Muscle layer of colon (tissue), 2 donors: ENCODE data around the gene NEURL3.

Experiments used
- H3K27ac ChIP-seq: one replicate; pipeline ENCODE4 v1.7.0; 2013; ENCODE audit warnings: low read depth, mild to moderate bottlenecking, low read length, moderate library complexity
- H3K27me3 ChIP-seq, 2 donors: one replicate each; pipeline ENCODE4 v1.7.0; 2013; ENCODE audit warnings: low read length in 2 of 2, mild to moderate bottlenecking in 2 of 2; ENCODE audit not compliant: insufficient read depth in 2 of 2, control insufficient read depth in 1 of 2
- H3K36me3 ChIP-seq: one replicate; pipeline ENCODE4 v1.7.0; 2013; ENCODE audit warnings: mild to moderate bottlenecking, low read length; ENCODE audit not compliant: insufficient read depth
- H3K4me1 ChIP-seq: one replicate; pipeline ENCODE4 v1.7.0; 2013; ENCODE audit warnings: mild to moderate bottlenecking, low read length; ENCODE audit not compliant: insufficient read depth
- H3K4me3 ChIP-seq, 2 donors: one replicate each; pipeline ENCODE4 v1.7.0; 2013; ENCODE audit warnings: low read length in 2 of 2, low read depth in 1 of 2, mild to moderate bottlenecking in 1 of 2, moderate library complexity in 1 of 2
- H3K9ac ChIP-seq: one replicate; pipeline ENCODE4 v1.7.0; 2013; ENCODE audit warnings: low read length
- H3K9me3 ChIP-seq: one replicate; pipeline ENCODE4 v1.7.0; 2013; ENCODE audit warnings: mild to moderate bottlenecking, low read length
- donor health status: abdominal sarcoma.
- donor health status: Adenocarcinoma of cecum.

Gene NEURL3

GRCh38 chr2:96548558-96549465 lies 43.7 kb upstream of the NEURL3 start:
- Histone ChIP-seq H3K9ac (no peak overlapping the region), H3K36me3 (peaks cover 23% of the 10 kb centered on the region), H3K9me3 (no peaks in the 10 kb centered on the region), H3K27ac (no peak overlapping the region), H3K4me3 (no peak overlapping the region), H3K27me3 (no peaks in the 10 kb centered on the region), H3K4me1 (no peaks in the 10 kb centered on the region)

- Histone ChIP-seq H3K27me3 (no peaks in the 10 kb centered on the region), H3K36me3 (peaks cover 23% of the 10 kb centered on the region), H3K9me3 (no peaks in the 10 kb centered on the region), H3K9ac (no peak overlapping the region), H3K27ac (no peak overlapping the region), H3K4me3 (no peak overlapping the region), H3K4me1 (no peaks in the 10 kb centered on the region)
These were observed 42.6 kb upstream of the NEURL3 start for GRCh38 chr2:96547731-96548171.

- Histone ChIP-seq H3K36me3 (peaks cover 23% of the 10 kb centered on the region), H3K27ac (no peak overlapping the region), H3K4me3 (no peak overlapping the region), H3K4me1 (no peaks in the 10 kb centered on the region), H3K27me3 (no peaks in the 10 kb centered on the region), H3K9ac (no peak overlapping the region), H3K9me3 (no peaks in the 10 kb centered on the region)
These were observed 42.1 kb upstream of the NEURL3 start for GRCh38 chr2:96547203-96547641.

GRCh38 chr2:96546797-96547196 lies 41.6 kb upstream of the NEURL3 start:
- H3K27me3 ChIP-seq: no peaks in the 10 kb centered on the region
- H3K9me3 ChIP-seq: no peaks in the 10 kb centered on the region
- H3K4me1 ChIP-seq: no peaks in the 10 kb centered on the region
- H3K4me3 ChIP-seq: no peak overlapping the region
- no peak overlapping the region for H3K9ac ChIP-seq
- H3K27ac ChIP-seq: no peak overlapping the region
- H3K36me3 ChIP-seq: peaks cover 23% of the 10 kb centered on the region

- Histone ChIP-seq H3K9me3 (no peaks in the 10 kb centered on the region), H3K4me1 (no peaks in the 10 kb centered on the region), H3K27me3 (no peaks in the 10 kb centered on the region), H3K27ac (no peak overlapping the region), H3K4me3 (no peak overlapping the region), H3K36me3 (peaks cover 22% of the 10 kb centered on the region), H3K9ac (no peak overlapping the region)
These were observed 41.2 kb upstream of the NEURL3 start for GRCh38 chr2:96546321-96546720.

- H3K27me3 ChIP-seq: no peaks in the 10 kb centered on the region
- H3K9me3 ChIP-seq: no peaks in the 10 kb centered on the region
- no peak overlapping the region for H3K4me3 ChIP-seq
- H3K36me3 ChIP-seq: peaks cover 1% of the 10 kb centered on the region
- H3K27ac ChIP-seq: no peak overlapping the region
- peaks cover 18% of the 10 kb centered on the region for H3K4me1 ChIP-seq
- no peak overlapping the region for H3K9ac ChIP-seq
These were observed 37.3 kb upstream of the NEURL3 start for GRCh38 chr2:96542357-96542977.

- no peak overlapping the region for H3K4me3 ChIP-seq
- no peaks in the 10 kb centered on the region for H3K36me3 ChIP-seq
- H3K9me3 ChIP-seq: no peaks in the 10 kb centered on the region
- H3K4me1 ChIP-seq: peaks cover 18% of the 10 kb centered on the region
- H3K9ac ChIP-seq: no peak overlapping the region
- no peak overlapping the region for H3K27ac ChIP-seq
- H3K27me3 ChIP-seq: no peaks in the 10 kb centered on the region
These were observed 36.4 kb upstream of the NEURL3 start for GRCh38 chr2:96541398-96542152.

- Histone ChIP-seq H3K36me3 (no peaks in the 10 kb centered on the region), H3K4me3 (no peak overlapping the region), H3K4me1 (peaks cover 20% of the 10 kb centered on the region), H3K9ac (no peak overlapping the region), H3K27me3 (no peaks in the 10 kb centered on the region), H3K27ac (no peak overlapping the region), H3K9me3 (no peaks in the 10 kb centered on the region)
These were observed 35.0 kb upstream of the NEURL3 start for GRCh38 chr2:96540136-96540535.

- peak overlapping the region in 1 of 2 donors; percentile 64 for H3K4me3 ChIP-seq
These were observed 34.2 kb upstream of the NEURL3 start for GRCh38 chr2:96539215-96539920.

GRCh38 chr2:96538487-96539214 lies 33.5 kb upstream of the NEURL3 start:
- Histone ChIP-seq H3K9me3 (no peaks in the 10 kb centered on the region), H3K4me3 (peak overlapping the region; percentile 64 to 84), H3K36me3 (no peaks in the 10 kb centered on the region), H3K27me3 (no peaks in the 10 kb centered on the region), H3K4me1 (peaks cover 34% of the 10 kb centered on the region), H3K9ac (peak overlapping the region; percentile 58), H3K27ac (peak overlapping the region; percentile 20)

More at GRCh38 chr2:96539215-96539920, 34.2 kb upstream of the NEURL3 start:
- no peaks in the 10 kb centered on the region for H3K27me3 ChIP-seq
- H3K4me1 ChIP-seq: peaks cover 27% of the 10 kb centered on the region
- H3K36me3 ChIP-seq: no peaks in the 10 kb centered on the region
- H3K9ac ChIP-seq: no peak overlapping the region
- H3K9me3 ChIP-seq: no peaks in the 10 kb centered on the region
- H3K27ac ChIP-seq: no peak overlapping the region
